ENCODE data around the gene SEMG2.

SEMG2 gene

GRCh38 chr20:45176526-45177267 lies 44.5 kb upstream of the SEMG2 start:
- Histone ChIP-seq H3K4me1 (ENCODE audit: insufficient read depth, low read length) (no peaks in the 10 kb centered on the region), H4K20me1 (ENCODE audit: insufficient read depth, low read length) (no peaks in the 10 kb centered on the region), H2AFZ (ENCODE audit: low read depth, low read length) (no peak overlapping the region), H3K36me3 (ENCODE audit: insufficient read depth, low read length) (no peaks in the 10 kb centered on the region), H3K79me2 (ENCODE audit: insufficient read depth, low read length) (no peaks in the 10 kb centered on the region), H3K9me3 (ENCODE audit: insufficient read depth, low read length, severe bottlenecking) (no peaks in the 10 kb centered on the region), H3K4me2 (ENCODE audit: insufficient read depth, low read length) (no peak overlapping the region), H3K9ac (ENCODE audit: low read depth, low read length) (no peak overlapping the region), H3K4me3 (ENCODE audit: low read depth in 1 of 2, low read length in 2 of 2) (no peak overlapping the region), H3K27me3 (ENCODE audit: insufficient read depth, low read length, poor library complexity) (peaks cover 44% of the 10 kb centered on the region), H3K27ac (ENCODE audit: low read length) (no peak overlapping the region)
- ATAC-seq (ENCODE audit: insufficient read depth, low read depth) (no peak), DNase-seq (no peak)
- TF ChIP-seq CTCF (IDR thresholded peaks at IDR 0.05; ENCODE audit: borderline replicate concordance, extremely low read depth, low read length, poor library complexity, severe bottlenecking) (no peak), EZH2 (IDR thresholded peaks at IDR 0.05; ENCODE audit: borderline replicate concordance, low read depth, low read length, severe bottlenecking) (no peak)

GRCh38 chr20:45179166-45179565 lies 42.0 kb upstream of the SEMG2 start:
- Histone ChIP-seq H3K4me1 (ENCODE audit: insufficient read depth, low read length) (no peaks in the 10 kb centered on the region), H3K79me2 (ENCODE audit: insufficient read depth, low read length) (no peaks in the 10 kb centered on the region), H3K27me3 (ENCODE audit: insufficient read depth, low read length, poor library complexity) (peaks cover 34% of the 10 kb centered on the region), H3K9ac (ENCODE audit: low read depth, low read length) (no peak overlapping the region), H3K27ac (ENCODE audit: low read length) (no peak overlapping the region), H3K4me3 (ENCODE audit: low read depth in 1 of 2, low read length in 2 of 2) (no peak overlapping the region), H4K20me1 (ENCODE audit: insufficient read depth, low read length) (no peaks in the 10 kb centered on the region), H3K4me2 (ENCODE audit: insufficient read depth, low read length) (no peak overlapping the region), H3K9me3 (ENCODE audit: insufficient read depth, low read length, severe bottlenecking) (no peaks in the 10 kb centered on the region), H2AFZ (ENCODE audit: low read depth, low read length) (no peak overlapping the region), H3K36me3 (ENCODE audit: insufficient read depth, low read length) (no peaks in the 10 kb centered on the region)
- DNase-seq (no peak), ATAC-seq (ENCODE audit: insufficient read depth, low read depth) (no peak)
- TF ChIP-seq CTCF (IDR thresholded peaks at IDR 0.05; ENCODE audit: borderline replicate concordance, extremely low read depth, low read length, poor library complexity, severe bottlenecking): no peak
- no peak for TF ChIP-seq EZH2 (IDR thresholded peaks at IDR 0.05; ENCODE audit: borderline replicate concordance, low read depth, low read length, severe bottlenecking)

GRCh38 chr20:45181639-45182038 lies 39.5 kb upstream of the SEMG2 start:
- Histone ChIP-seq H3K4me2 (ENCODE audit: insufficient read depth, low read length) (no peak overlapping the region), H3K9me3 (ENCODE audit: insufficient read depth, low read length, severe bottlenecking) (no peaks in the 10 kb centered on the region), H3K4me1 (ENCODE audit: insufficient read depth, low read length) (no peaks in the 10 kb centered on the region), H2AFZ (ENCODE audit: low read depth, low read length) (no peak overlapping the region), H4K20me1 (ENCODE audit: insufficient read depth, low read length) (no peaks in the 10 kb centered on the region), H3K9ac (ENCODE audit: low read depth, low read length) (no peak overlapping the region), H3K27me3 (ENCODE audit: insufficient read depth, low read length, poor library complexity) (peaks cover 21% of the 10 kb centered on the region), H3K79me2 (ENCODE audit: insufficient read depth, low read length) (no peaks in the 10 kb centered on the region), H3K27ac (ENCODE audit: low read length) (no peak overlapping the region), H3K4me3 (ENCODE audit: low read depth in 1 of 2, low read length in 2 of 2) (no peak overlapping the region), H3K36me3 (ENCODE audit: insufficient read depth, low read length) (no peaks in the 10 kb centered on the region)
- TF ChIP-seq CTCF (IDR thresholded peaks at IDR 0.05; ENCODE audit: borderline replicate concordance, extremely low read depth, low read length, poor library complexity, severe bottlenecking) (no peak), EZH2 (IDR thresholded peaks at IDR 0.05; ENCODE audit: borderline replicate concordance, low read depth, low read length, severe bottlenecking) (no peak)
- ATAC-seq (ENCODE audit: insufficient read depth, low read depth) (no peak), DNase-seq (no peak)

Measured in DND-41 (cell line).